Activated T-helper 1 cell treated with anti-CD3 and anti-CD28 coated beads, Interleukin-12 subunit alpha, Interleukin-12 subunit beta, Interleukin-2, Interleukin-4 antibody, amounts not matched to agents 30 ng/mL and 10 ng/mL and 1 ng/mL, durations not matched to agents 14 hours and 24 hours and 36 hours (primary cell): ENCODE data around the gene GCSAM. TPM values are rescaled to one million over a fixed set of nuclear protein-coding genes. Genes with fewer than 3 reads are reported as not detected.

Source experiments
- DNase-seq: peaks from one replicate; pipeline ENCODE4 v3.0.0; 2021; ENCODE audit warnings: low spot score
- H3K27ac Mint-ChIP-seq: one replicate; pipeline ENCODE4 v1.8.0; 2021; ENCODE audit warnings: mild to moderate bottlenecking, mixed read lengths
- H3K27me3 Mint-ChIP-seq: one replicate; pipeline ENCODE4 v1.8.0; 2022; ENCODE audit warnings: mild to moderate bottlenecking, moderate library complexity, mixed read lengths; ENCODE audit not compliant: insufficient read depth
- H3K36me3 Mint-ChIP-seq: one replicate; pipeline ENCODE4 v1.8.0; 2021; ENCODE audit warnings: low read depth, mixed read lengths
- H3K4me1 Mint-ChIP-seq: one replicate; pipeline ENCODE4 v1.8.0; 2021; ENCODE audit warnings: low read depth, mixed read lengths
- H3K4me3 Mint-ChIP-seq: one replicate; pipeline ENCODE4 v1.8.0; 2021; ENCODE audit warnings: mild to moderate bottlenecking, moderate library complexity, mixed read lengths
- H3K9me3 Mint-ChIP-seq: one replicate; pipeline ENCODE4 v1.8.0; 2021; ENCODE audit warnings: mixed read lengths
- intact Hi-C: fragments of 100-400 bp; cut with micrococcal nuclease; formaldehyde crosslinking; loops from one replicate; pipeline ENCODE4 v1.15.1; 2024
- total RNA-seq: library from RNA; stranded (reverse); gene quantifications from 2 replicates; pipeline ENCODE4 v1.2.3, GENCODE V29; 2022

GCSAM gene
- total RNA-seq, 1 donor from 2014 or later = 2.8 TPM

GRCh38 chr3:112090887-112091586 lies 42.0 kb downstream of the GCSAM start:
- Mint-ChIP-seq H3K27me3 (no peaks in the 10 kb centered on the region), H3K9me3 (no peaks in the 10 kb centered on the region), H3K4me1 (peaks cover 58% of the 10 kb centered on the region), H3K36me3 (peaks cover 21% of the 10 kb centered on the region), H3K4me3 (no peak overlapping the region), H3K27ac (no peak overlapping the region)
- intact Hi-C loops = no loop called here
- no peak for DNase-seq

GRCh38 chr3:112089956-112090886 lies 42.8 kb downstream of the GCSAM start:
- Mint-ChIP-seq H3K27ac (no peak overlapping the region), H3K27me3 (no peaks in the 10 kb centered on the region)
- intact Hi-C loops = no loop called here

GRCh38 chr3:112088944-112089343 lies 44.1 kb downstream of the GCSAM start:
- Mint-ChIP-seq H3K4me1 (peaks cover 72% of the 10 kb centered on the region), H3K4me3 (no peak overlapping the region), H3K27me3 (no peaks in the 10 kb centered on the region), H3K27ac (no peak overlapping the region), H3K36me3 (peaks cover 17% of the 10 kb centered on the region), H3K9me3 (no peaks in the 10 kb centered on the region)
- no peak for DNase-seq
- intact Hi-C loops = no loop called here

More at GRCh38 chr3:112089956-112090886, 42.8 kb downstream of the GCSAM start:
- DNase-seq = no peak
- peaks cover 63% of the 10 kb centered on the region for H3K4me1 Mint-ChIP-seq
- H3K36me3 Mint-ChIP-seq = peaks cover 19% of the 10 kb centered on the region
- no peaks in the 10 kb centered on the region for H3K9me3 Mint-ChIP-seq
- H3K4me3 Mint-ChIP-seq = no peak overlapping the region

- Mint-ChIP-seq H3K9me3 (no peaks in the 10 kb centered on the region), H3K4me1 (peaks cover 64% of the 10 kb centered on the region), H3K27me3 (no peaks in the 10 kb centered on the region), H3K27ac (no peak overlapping the region), H3K4me3 (peak overlapping the region; percentile 91), H3K36me3 (peaks cover 10% of the 10 kb centered on the region)
- intact Hi-C loops = no loop called here
- no peak for DNase-seq
Observed at GRCh38 chr3:112087746-112088145, 45.3 kb downstream of the GCSAM start.

- peaks cover 2% of the 10 kb centered on the region for H3K27me3 Mint-ChIP-seq
- DNase-seq = no peak
- H3K9me3 Mint-ChIP-seq = no peaks in the 10 kb centered on the region
- intact Hi-C loops = loop anchor here (1.0 kb wide), 3 partner anchors 10 to 31 kb away; no protein-coding TSS in a partner anchor
- H3K4me3 Mint-ChIP-seq = peak overlapping the region; percentile 91
- peaks cover 8% of the 10 kb centered on the region for H3K36me3 Mint-ChIP-seq
- peaks cover 56% of the 10 kb centered on the region for H3K4me1 Mint-ChIP-seq
- peak overlapping the region; percentile 81 for H3K27ac Mint-ChIP-seq
Observed at GRCh38 chr3:112086875-112087524, 46.0 kb downstream of the GCSAM start.

GRCh38 chr3:112086076-112086854 lies 46.8 kb downstream of the GCSAM start, which contains the start of gene C3orf52:
Gene C3orf52 (plus strand): TSS chr3:112086389. CDS start chr3:112086408, 19 bp downstream.
- intact Hi-C loops = loop anchor here (1.0 kb wide), 3 partner anchors 11 to 30 kb away; no protein-coding TSS in a partner anchor
- peaks cover 2% of the 10 kb centered on the region for H3K27me3 Mint-ChIP-seq
- H3K27ac Mint-ChIP-seq = peak within 1 kb of the TSS; percentile 88

GRCh38 chr3:112085735-112086075 lies 47.3 kb downstream of the GCSAM start:
- Mint-ChIP-seq H3K27me3 (peaks cover 2% of the 10 kb centered on the region), H3K4me3 (peak overlapping the region; percentile 91), H3K4me1 (peaks cover 49% of the 10 kb centered on the region), H3K9me3 (no peaks in the 10 kb centered on the region), H3K36me3 (peaks cover 5% of the 10 kb centered on the region), H3K27ac (peak overlapping the region; percentile 88)
- intact Hi-C loops = loop anchor here (1.0 kb wide), 3 partner anchors 12 to 29 kb away; no protein-coding TSS in a partner anchor
- DNase-seq = no peak

More at GRCh38 chr3:112086076-112086854, 46.8 kb downstream of the GCSAM start, which contains the start of gene C3orf52:
- Mint-ChIP-seq H3K36me3 (peaks cover 8% of the 10 kb centered on the region), H3K4me3 (peak within 1 kb of the TSS; percentile 91), H3K9me3 (no peaks in the 10 kb centered on the region), H3K4me1 (peaks cover 54% of the 10 kb centered on the region)
- peak; percentile 74 for DNase-seq

- DNase-seq = no peak
- H3K27me3 Mint-ChIP-seq = peaks cover 2% of the 10 kb centered on the region
- peak overlapping the region; percentile 91 for H3K4me3 Mint-ChIP-seq
- peak overlapping the region; percentile 57 for H3K27ac Mint-ChIP-seq
- intact Hi-C loops = no loop called here
- H3K9me3 Mint-ChIP-seq = no peaks in the 10 kb centered on the region
- H3K4me1 Mint-ChIP-seq = peaks cover 43% of the 10 kb centered on the region
- peaks cover 5% of the 10 kb centered on the region for H3K36me3 Mint-ChIP-seq
Observed at GRCh38 chr3:112084980-112085705, 47.9 kb downstream of the GCSAM start.

- Mint-ChIP-seq H3K4me1 (peaks cover 35% of the 10 kb centered on the region), H3K36me3 (peaks cover 4% of the 10 kb centered on the region), H3K27ac (no peak overlapping the region), H3K27me3 (peaks cover 2% of the 10 kb centered on the region), H3K4me3 (no peak overlapping the region), H3K9me3 (no peaks in the 10 kb centered on the region)
- intact Hi-C loops = no loop called here
- DNase-seq = no peak
Observed at GRCh38 chr3:112083239-112083638, 49.8 kb downstream of the GCSAM start.

GRCh38 chr3:112078125-112079083 lies 54.6 kb downstream of the GCSAM start:
- Mint-ChIP-seq H3K27ac (no peak overlapping the region), H3K4me1 (peaks cover 31% of the 10 kb centered on the region), H3K27me3 (peaks cover 2% of the 10 kb centered on the region), H3K4me3 (no peak overlapping the region), H3K9me3 (no peaks in the 10 kb centered on the region), H3K36me3 (no peaks in the 10 kb centered on the region)
- intact Hi-C loops = no loop called here
- no peak for DNase-seq
